CD4-positive, CD25-positive, alpha-beta regulatory T cell (primary cell): ENCODE data around the gene ALG3. TPM values are rescaled to one million over a fixed set of nuclear protein-coding genes. Genes with fewer than 3 reads are reported as not detected.

Experiments
- ATAC-seq, 2 donors: fragments of 150-1000 bp; cut with Tn5 transposase; one replicate each; pipeline ENCODE4 v1.10.0; 2021; ENCODE audit warnings: low read depth in 2 of 2, moderate number of reproducible peaks in 2 of 2, moderate library complexity in 1 of 2
- DNase-seq, 3 donors: peaks; one replicate each; pipeline versions ENCODE4 v3.0.0 to v3.0.0-alpha.2; 2012 to 2022; ENCODE audit warnings: mixed read lengths in 1 of 3
- H3K27ac ChIP-seq: one replicate; pipeline ENCODE4 v1.7.0; 2013; ENCODE audit warnings: mild to moderate bottlenecking, low read length; ENCODE audit not compliant: insufficient read depth, poor library complexity, severe bottlenecking
- H3K27me3 ChIP-seq: one replicate; pipeline ENCODE4 v1.7.0; 2013; ENCODE audit warnings: low read length; ENCODE audit not compliant: control insufficient read depth, insufficient read depth
- H3K36me3 ChIP-seq: one replicate; pipeline ENCODE4 v1.7.0; 2013; ENCODE audit warnings: mild to moderate bottlenecking, low read length, moderate library complexity; ENCODE audit not compliant: control insufficient read depth, insufficient read depth
- H3K4me1 ChIP-seq: 2 replicates; pipeline ENCODE4 v1.7.0; 2013; ENCODE audit warnings: mild to moderate bottlenecking, low read length; ENCODE audit not compliant: insufficient read depth, control insufficient read depth, poor library complexity, severe bottlenecking
- H3K4me3 ChIP-seq: one replicate; pipeline ENCODE4 v1.7.0; 2013; ENCODE audit warnings: low read depth, mild to moderate bottlenecking, low read length, moderate library complexity
- H3K9me3 ChIP-seq, 2 experiments: 1 replicate in 1 of 2; 2 replicates in 1 of 2; pipeline ENCODE4 v1.7.0; 2013; ENCODE audit warnings: low read length in 2 of 2, mild to moderate bottlenecking in 1 of 2, moderate library complexity in 1 of 2; ENCODE audit not compliant: control insufficient read depth in 2 of 2
- H3K27ac Mint-ChIP-seq, 3 donors: one replicate each; pipeline ENCODE4 v1.8.0; 2020 to 2022; ENCODE audit warnings: mild to moderate bottlenecking in 3 of 3, mixed read lengths in 3 of 3, moderate library complexity in 2 of 3
- H3K27me3 Mint-ChIP-seq: one replicate; pipeline ENCODE4 v1.8.0; 2022; ENCODE audit warnings: mild to moderate bottlenecking, mixed read lengths
- H3K36me3 Mint-ChIP-seq: one replicate; pipeline ENCODE4 v1.8.0; 2020; ENCODE audit warnings: mixed read lengths
- H3K4me1 Mint-ChIP-seq, 4 donors: one replicate each; pipeline ENCODE4 v1.8.0; 2020 to 2022; ENCODE audit warnings: mixed read lengths in 4 of 4, mild to moderate bottlenecking in 1 of 4
- H3K4me3 Mint-ChIP-seq, 4 donors: one replicate each; pipeline ENCODE4 v1.8.0; 2020 to 2022; ENCODE audit warnings: mild to moderate bottlenecking in 4 of 4, mixed read lengths in 4 of 4, moderate library complexity in 3 of 4
- H3K9me3 Mint-ChIP-seq, 7 donors: one replicate each; pipeline ENCODE4 v1.8.0; 2020 to 2022; ENCODE audit warnings: mixed read lengths in 7 of 7, mild to moderate bottlenecking in 3 of 7, moderate library complexity in 2 of 7
- polyA plus RNA-seq, 4 donors: library from polyadenylated mRNA; unstranded; fragments of 300-500 nt; fragmentation: Illumina TruSeq; gene quantifications; one replicate each; pipeline ENCODE4 v1.2.3, GENCODE V29; 2021
- total RNA-seq: library from RNA; stranded (reverse); gene quantifications from one replicate; pipeline ENCODE4 v1.2.3, GENCODE V29; 2022

ALG3 gene
- total and polyA plus RNA-seq, 5 donors from 2014 or later = 22.6 to 64.0 (median 55.0) TPM

- no peaks in the 10 kb centered on the region for H3K36me3 ChIP-seq
- H3K9me3 ChIP-seq = no peaks in the 10 kb centered on the region
- no peak overlapping the region for H3K4me3 ChIP-seq
- no peaks in the 10 kb centered on the region for H3K27me3 ChIP-seq
- peaks cover 44% of the 10 kb centered on the region for H3K27me3 Mint-ChIP-seq
- no peak overlapping the region for H3K4me3 Mint-ChIP-seq
- no peak overlapping the region for H3K27ac Mint-ChIP-seq
- no peak overlapping the region for H3K27ac ChIP-seq
- no peaks in the 10 kb centered on the region for H3K36me3 Mint-ChIP-seq
- ATAC-seq (no peak), DNase-seq (no peak)
- H3K4me1 Mint-ChIP-seq = peaks cover 0 to 3% (median under 1%) of the 10 kb centered on the region in 4 donors
- no peaks in the 10 kb centered on the region for H3K9me3 Mint-ChIP-seq
- H3K4me1 ChIP-seq = no peaks in the 10 kb centered on the region
Observed at GRCh38 chr3:184222521-184222920, 26.2 kb downstream of the ALG3 start.

DNA sequence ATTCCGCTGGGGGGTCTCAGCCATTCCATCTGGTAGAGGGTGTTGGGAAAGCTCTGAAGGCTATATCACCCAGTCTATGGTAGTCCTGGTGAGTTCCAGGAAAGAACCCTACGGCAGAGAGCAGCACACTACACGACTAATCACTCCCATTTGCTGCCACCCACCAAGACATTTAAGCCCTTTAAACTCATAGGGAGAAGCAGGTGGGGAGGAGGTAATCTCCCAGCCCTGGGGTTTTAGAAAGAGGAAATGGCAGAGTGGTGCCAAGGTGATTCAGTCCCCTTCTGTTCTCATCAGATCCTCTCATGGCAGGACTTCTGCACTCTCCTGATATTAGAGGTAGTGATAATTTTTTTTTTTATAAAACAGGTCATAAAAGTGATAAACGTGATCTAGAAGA, 29.9 kb downstream of the ALG3 start:
- H3K27ac Mint-ChIP-seq = no peak overlapping the region
- Histone ChIP-seq H3K27ac (no peak overlapping the region), H3K4me3 (no peak overlapping the region), H3K4me1 (no peaks in the 10 kb centered on the region), H3K27me3 (peaks cover 3% of the 10 kb centered on the region), H3K36me3 (no peaks in the 10 kb centered on the region), H3K9me3 (no peaks in the 10 kb centered on the region)
- peaks cover 10% of the 10 kb centered on the region for H3K27me3 Mint-ChIP-seq
- DNase-seq (no peak), ATAC-seq (no peak)
- no peaks in the 10 kb centered on the region for H3K9me3 Mint-ChIP-seq
- no peaks in the 10 kb centered on the region for H3K36me3 Mint-ChIP-seq
- no peaks in the 10 kb centered on the region for H3K4me1 Mint-ChIP-seq
- no peak overlapping the region for H3K4me3 Mint-ChIP-seq

DNA sequence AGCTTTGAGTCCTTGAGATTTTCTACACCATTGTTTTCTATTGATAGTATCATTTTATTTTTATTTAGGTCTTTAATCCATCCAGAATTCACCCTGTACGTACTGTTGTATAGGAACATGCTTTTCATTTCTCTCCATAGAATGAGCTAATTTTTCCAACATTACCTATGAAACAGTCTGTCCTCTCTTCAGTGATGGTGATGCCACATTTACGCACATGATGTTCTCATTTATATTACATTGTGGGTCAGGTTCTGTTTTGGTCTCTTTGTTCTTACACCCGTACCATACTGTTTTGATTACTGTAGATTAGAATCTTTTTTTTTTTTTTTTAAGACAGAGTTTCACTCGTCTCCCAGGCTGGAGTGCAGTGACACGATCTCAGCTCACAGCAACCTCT, 37.0 kb downstream of the ALG3 start:
- ATAC-seq = no peak
- Histone ChIP-seq H3K27me3 (peaks cover 3% of the 10 kb centered on the region), H3K36me3 (no peaks in the 10 kb centered on the region), H3K4me1 (no peaks in the 10 kb centered on the region), H3K4me3 (no peak overlapping the region), H3K9me3 (no peaks in the 10 kb centered on the region), H3K27ac (no peak overlapping the region)
- H3K27ac Mint-ChIP-seq = no peak overlapping the region
- H3K36me3 Mint-ChIP-seq = no peaks in the 10 kb centered on the region
- no peak overlapping the region for H3K4me3 Mint-ChIP-seq
- DNase-seq = no peak
- H3K9me3 Mint-ChIP-seq = peaks cover 0 to 1% (median 0%) of the 10 kb centered on the region in 7 donors
- H3K4me1 Mint-ChIP-seq = no peaks in the 10 kb centered on the region
- peaks cover 5% of the 10 kb centered on the region for H3K27me3 Mint-ChIP-seq

GRCh38 chr3:184211297-184211696, 37.5 kb downstream of the ALG3 start:
- ATAC-seq (no peak), DNase-seq (no peak)
- H3K4me3 ChIP-seq = no peak overlapping the region
- Mint-ChIP-seq H3K9me3 (peaks cover 0 to 3% (median 0%) of the 10 kb centered on the region in 7 donors), H3K27ac (no peak overlapping the region), H3K27me3 (peaks cover 9% of the 10 kb centered on the region), H3K36me3 (no peaks in the 10 kb centered on the region), H3K4me3 (no peak overlapping the region), H3K4me1 (no peaks in the 10 kb centered on the region)
- no peaks in the 10 kb centered on the region for H3K9me3 ChIP-seq
- no peak overlapping the region for H3K27ac ChIP-seq
- no peaks in the 10 kb centered on the region for H3K4me1 ChIP-seq
- H3K27me3 ChIP-seq = peaks cover 3% of the 10 kb centered on the region
- no peaks in the 10 kb centered on the region for H3K36me3 ChIP-seq

DNA sequence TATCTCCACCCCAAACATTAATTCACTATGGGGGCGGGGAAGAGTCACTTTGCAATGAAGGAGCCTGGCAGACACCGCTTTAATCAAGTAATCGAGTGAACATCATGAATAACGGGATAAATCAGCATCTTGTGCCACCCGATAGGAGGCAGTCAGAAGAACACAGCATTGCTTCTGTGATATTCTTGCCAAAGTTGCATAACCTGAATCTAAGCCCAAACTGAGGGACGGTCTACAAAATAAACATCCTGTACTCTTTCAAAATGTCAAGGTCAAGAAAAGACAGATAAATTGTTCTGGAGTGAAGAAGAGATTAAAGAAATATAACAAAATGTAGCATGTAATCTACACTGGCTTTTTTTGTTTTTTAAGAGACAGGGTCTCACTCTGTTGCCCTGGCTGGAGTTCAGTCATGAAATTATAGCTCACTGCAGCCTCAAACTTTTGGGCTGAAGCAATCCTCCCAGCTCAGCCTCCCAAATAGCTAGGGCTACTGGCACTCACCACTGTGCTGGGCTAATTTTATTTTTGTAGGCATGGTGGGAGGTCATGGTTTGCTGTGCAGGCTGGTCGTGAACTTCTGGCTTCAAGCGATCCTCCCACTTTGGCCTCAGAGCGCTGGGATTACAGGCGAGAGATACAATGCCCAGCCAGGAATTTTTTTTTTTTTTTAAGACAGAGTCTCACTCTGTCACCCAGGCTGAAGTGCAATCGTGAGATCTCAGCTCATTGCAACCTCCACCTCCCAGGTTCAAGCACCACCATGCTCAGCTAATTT, 39.4 kb downstream of the ALG3 start:
- peaks cover 0 to 4% (median 0%) of the 10 kb centered on the region in 7 donors for H3K9me3 Mint-ChIP-seq
- Histone ChIP-seq H3K4me1 (no peaks in the 10 kb centered on the region), H3K36me3 (no peaks in the 10 kb centered on the region), H3K4me3 (no peak overlapping the region), H3K9me3 (no peaks in the 10 kb centered on the region), H3K27ac (no peak overlapping the region), H3K27me3 (peaks cover 2% of the 10 kb centered on the region)
- H3K27ac Mint-ChIP-seq = no peak overlapping the region
- no peak overlapping the region for H3K4me3 Mint-ChIP-seq
- no peak for DNase-seq
- H3K27me3 Mint-ChIP-seq = peaks cover 21% of the 10 kb centered on the region
- H3K36me3 Mint-ChIP-seq = no peaks in the 10 kb centered on the region
- H3K4me1 Mint-ChIP-seq = no peaks in the 10 kb centered on the region
- no peak for ATAC-seq

- peak overlapping the region in 1 of 3 donors; percentile 2 for H3K27ac Mint-ChIP-seq
- DNase-seq = no peak
- no peaks in the 10 kb centered on the region for H3K36me3 ChIP-seq
- H3K9me3 Mint-ChIP-seq = peaks cover 0 to 4% (median 0%) of the 10 kb centered on the region in 7 donors
- H3K27me3 Mint-ChIP-seq = peaks cover 16% of the 10 kb centered on the region
- no peaks in the 10 kb centered on the region for H3K4me1 Mint-ChIP-seq
- H3K4me3 Mint-ChIP-seq = no peak overlapping the region
- no peaks in the 10 kb centered on the region for H3K9me3 ChIP-seq
- no peak for ATAC-seq
- H3K36me3 Mint-ChIP-seq = no peaks in the 10 kb centered on the region
- no peak overlapping the region for H3K27ac ChIP-seq
- H3K4me3 ChIP-seq = no peak overlapping the region
- H3K4me1 ChIP-seq = no peaks in the 10 kb centered on the region
- peaks cover 2% of the 10 kb centered on the region for H3K27me3 ChIP-seq
Observed at GRCh38 chr3:184203526-184203925, 45.2 kb downstream of the ALG3 start.

DNA sequence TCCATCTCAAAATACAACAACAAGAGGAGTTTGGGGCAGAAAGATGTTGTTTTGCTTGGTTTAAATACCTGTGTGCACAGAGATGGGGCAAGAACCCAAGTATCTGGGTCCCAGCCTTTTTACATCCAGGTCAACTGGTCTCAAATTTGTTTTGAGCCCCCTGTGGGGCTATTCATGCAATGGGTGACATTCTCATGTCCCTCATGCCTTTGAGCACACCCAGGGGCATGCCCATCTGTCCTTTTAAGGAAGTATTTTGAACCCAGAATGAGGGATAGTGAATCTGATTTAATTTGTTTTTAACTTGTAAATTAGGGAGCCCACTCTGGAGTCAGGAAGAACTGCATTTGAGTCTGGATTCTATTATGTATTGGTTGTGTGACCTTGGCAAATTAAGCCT, 47.9 kb downstream of the ALG3 start:
- Histone ChIP-seq H3K27ac (no peak overlapping the region), H3K4me1 (no peaks in the 10 kb centered on the region), H3K9me3 (no peaks in the 10 kb centered on the region), H3K4me3 (no peak overlapping the region), H3K27me3 (no peaks in the 10 kb centered on the region), H3K36me3 (peaks cover 5% of the 10 kb centered on the region)
- ATAC-seq = no peak
- Mint-ChIP-seq H3K36me3 (peaks cover 1% of the 10 kb centered on the region), H3K27ac (no peak overlapping the region), H3K9me3 (peaks cover 0 to 2% (median 0%) of the 10 kb centered on the region in 7 donors), H3K4me1 (no peaks in the 10 kb centered on the region), H3K4me3 (no peak overlapping the region), H3K27me3 (peaks cover 9% of the 10 kb centered on the region)
- DNase-seq = no peak

DNA sequence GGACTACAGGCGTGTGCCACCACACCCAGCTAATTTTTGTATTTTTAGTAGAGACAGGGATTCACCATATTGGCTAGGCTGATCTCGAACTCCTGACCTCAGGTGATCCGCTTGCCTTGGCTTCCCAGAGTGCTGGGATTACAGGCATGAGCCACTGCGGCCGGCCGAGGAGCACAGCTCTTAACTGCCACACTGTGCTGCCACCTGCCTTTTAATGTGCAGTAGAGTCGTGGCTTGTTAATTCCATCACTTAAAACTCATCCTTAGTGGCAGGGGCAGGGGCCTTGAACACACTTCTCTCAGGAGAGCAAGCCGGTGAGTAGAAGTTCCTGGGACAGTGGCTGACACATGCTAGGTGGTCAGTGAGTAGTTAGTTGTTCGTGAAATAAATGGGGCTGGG, 50.3 kb downstream of the ALG3 start:
- H3K4me1 Mint-ChIP-seq = no peaks in the 10 kb centered on the region
- Histone ChIP-seq H3K9me3 (no peaks in the 10 kb centered on the region), H3K27ac (no peak overlapping the region), H3K36me3 (peaks cover 17% of the 10 kb centered on the region), H3K4me1 (no peaks in the 10 kb centered on the region), H3K27me3 (no peaks in the 10 kb centered on the region), H3K4me3 (no peak overlapping the region)
- no peaks in the 10 kb centered on the region for H3K27me3 Mint-ChIP-seq
- H3K4me3 Mint-ChIP-seq = no peak overlapping the region
- ATAC-seq = no peak
- H3K27ac Mint-ChIP-seq = no peak overlapping the region
- DNase-seq = no peak
- H3K36me3 Mint-ChIP-seq = peaks cover 18% of the 10 kb centered on the region
- peaks cover 0 to 2% (median 0%) of the 10 kb centered on the region in 7 donors for H3K9me3 Mint-ChIP-seq
